Measurements from ENCODE around the gene NCAPD2. TPM values are rescaled to one million over a fixed set of nuclear protein-coding genes. Genes with fewer than 3 reads are reported as not detected.
"Not testable (repeated sequence)": the region's sequence is repeated elsewhere in the genome, so short reads cannot be mapped to it uniquely, and the experiment has no call there.

Gene NCAPD2
- total and polyA plus RNA-seq, 12 donors, result 6.6 to 33.9 (median 20.9) TPM

GRCh38 chr12:6535697-6535946 lies 41.7 kb downstream of the NCAPD2 start:
- Histone ChIP-seq H3K9me3 (replicated peaks in 1 of 3) (no peaks in the 10 kb centered on the region), H3K36me3 (replicated peaks in 1 of 2) (peaks cover 0 to 47% of the 10 kb centered on the region in 2 donors), H3K4me3 (peak overlapping the region in 3 of 4 donors; percentile 52 to 90 (median 88)), H3K27me3 (no peaks in the 10 kb centered on the region), H3K4me1 (replicated peaks in 1 of 2) (peaks cover 45 to 57% of the 10 kb centered on the region in 2 donors), H3K27ac (peak overlapping the region; percentile 86 to 99 (median 95))
- no peak for DNase-seq
- 0 to 3% (median 1%) methylated on average over 5 to 6 of the region's 6 CpGs for WGBS, 4 donors
- intact Hi-C loops (cut with DNase I), result loop anchor here (10.0 kb wide), 2 partner anchors 111 to 201 kb away; no protein-coding TSS in a partner anchor
- TF ChIP-seq CTCF (IDR thresholded peaks at IDR 0.05) (peak in 1 of 6 experiments; percentile 5), POLR2A (IDR thresholded peaks at IDR 0.05) (no peak)

GRCh38 chr12:6535960-6536847 lies 42.3 kb downstream of the NCAPD2 start:
- TF ChIP-seq CTCF (IDR thresholded peaks at IDR 0.05) (no peak), POLR2A (IDR thresholded peaks at IDR 0.05) (no peak)
- Histone ChIP-seq H3K4me1 (replicated peaks in 1 of 2) (peaks cover 50 to 63% of the 10 kb centered on the region in 2 donors), H3K36me3 (replicated peaks in 1 of 2) (peaks cover 0 to 41% of the 10 kb centered on the region in 2 donors), H3K27me3 (no peaks in the 10 kb centered on the region), H3K27ac (peak overlapping the region; percentile 86 to 99 (median 95)), H3K9me3 (replicated peaks in 1 of 3) (no peaks in the 10 kb centered on the region), H3K4me3 (peak overlapping the region in 1 of 4 donors; percentile 88)
- WGBS, 4 donors, result 43 to 55% (median 47%) methylated on average over 7 to 10 of the region's 10 CpGs
- intact Hi-C loops (cut with DNase I), result loop anchor here (2.0 to 10.0 kb wide), 3 partner anchors 111 to 201 kb away; no protein-coding TSS in a partner anchor
- peak in 1 of 7 donors; percentile 58 for DNase-seq

GRCh38 chr12:6536894-6537579 lies 43.1 kb downstream of the NCAPD2 start:
- H3K4me1 ChIP-seq (replicated peaks in 1 of 2), result peaks cover 52 to 67% of the 10 kb centered on the region in 2 donors
- H3K36me3 ChIP-seq (replicated peaks in 1 of 2), result peaks cover 0 to 36% of the 10 kb centered on the region in 2 donors
- H3K27ac ChIP-seq, result peak overlapping the region in 4 of 5 donors; percentile 20 to 99 (median 94)
- intact Hi-C loops (cut with DNase I), result loop anchor here (2.0 to 10.0 kb wide), 3 partner anchors 112 to 202 kb away; no protein-coding TSS in a partner anchor
- WGBS, 4 donors, result 59 to 70% (median 61%) methylated on average over 8 to 19 of the region's 19 CpGs
- no peaks in the 10 kb centered on the region for H3K9me3 ChIP-seq (replicated peaks in 1 of 3)
- no peak for TF ChIP-seq POLR2A (IDR thresholded peaks at IDR 0.05)
- H3K27me3 ChIP-seq, result no peaks in the 10 kb centered on the region
- no peak overlapping the region for H3K4me3 ChIP-seq
- DNase-seq, result peak in 3 of 7 donors; percentile 14 to 63 (median 36)

GRCh38 chr12:6537580-6538419 lies 43.9 kb downstream of the NCAPD2 start:
- not testable (repeated sequence) for H3K4me3 ChIP-seq; H3K9me3 ChIP-seq (replicated peaks in 1 of 3); H3K27me3 ChIP-seq
- peaks cover 0 to 36% of the 10 kb centered on the region in 2 donors for H3K36me3 ChIP-seq (replicated peaks in 1 of 2)
- peak; percentile 76 to 90 (median 86) for TF ChIP-seq CTCF (IDR thresholded peaks at IDR 0.05)
- peak overlapping the region; percentile 7 to 99 (median 61) for H3K27ac ChIP-seq
- peaks cover 44 to 60% of the 10 kb centered on the region in 2 donors for H3K4me1 ChIP-seq (replicated peaks in 1 of 2)
- WGBS, 4 donors, result 11 to 21% (median 16%) methylated on average over 7 to 17 of the region's 17 CpGs
- peak; percentile 76 to 94 (median 89) for DNase-seq
- intact Hi-C loops (cut with DNase I), result loop anchor here (2.0 to 10.0 kb wide), 3 partner anchors 113 to 203 kb away; no protein-coding TSS in a partner anchor
